Dermis blood vessel endothelial cell (primary cell): ENCODE results near the gene EID3. TPM values are rescaled to one million over a fixed set of nuclear protein-coding genes. Genes with fewer than 3 reads are reported as not detected.

ENCODE experiments used
- total RNA-seq: library from RNA; depleted of rRNA; stranded (reverse); fragments of >200 nt; gene quantifications from 2 replicates; pipeline ENCODE4 v1.2.3, GENCODE V29; 2014

Gene EID3
- total RNA-seq, 1 donor from 2014 or later: 6.8 TPM

Other genes starting within 250 kb of the EID3 start
- gene HCFC2, start 239.2 kb upstream of the EID3 start, total RNA-seq: 26.9 and 28.6 TPM in 2 replicates
- gene NFYB, start 165.5 kb upstream of the EID3 start, total RNA-seq: 17.4 and 23.6 TPM in 2 replicates
- gene TXNRD1, start 88.0 kb upstream of the EID3 start, total RNA-seq: 398 and 703 TPM in 2 replicates
- gene CHST11, start 153.2 kb downstream of the EID3 start, total RNA-seq: 7.6 and 10.0 TPM in 2 replicates